ENCODE measurements around the gene TRIB2.

TRIB2 gene

DNA sequence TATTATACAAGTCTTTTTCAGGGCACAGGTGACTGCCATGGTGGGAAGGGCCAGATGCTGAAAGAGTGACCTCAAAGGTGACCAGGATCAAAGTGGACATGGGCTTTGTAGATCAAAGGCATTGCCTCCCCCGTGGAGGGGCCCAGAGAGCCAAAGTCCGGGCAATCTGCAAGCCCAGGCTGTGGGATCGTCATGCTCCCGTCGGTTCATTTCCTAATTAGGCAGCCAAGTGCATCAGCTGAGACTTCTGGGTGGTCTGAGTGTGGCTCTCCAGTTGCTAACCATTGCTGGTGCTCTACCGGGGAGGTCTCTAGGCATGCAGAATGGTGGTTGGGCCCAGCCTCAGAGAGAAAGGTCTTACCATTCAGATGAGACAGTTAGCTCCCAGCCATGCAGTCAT lies 61.6 kb downstream of the TRIB2 start:
- DNase-seq (ENCODE audit: low read depth in 2 of 2): no peak

DNA sequence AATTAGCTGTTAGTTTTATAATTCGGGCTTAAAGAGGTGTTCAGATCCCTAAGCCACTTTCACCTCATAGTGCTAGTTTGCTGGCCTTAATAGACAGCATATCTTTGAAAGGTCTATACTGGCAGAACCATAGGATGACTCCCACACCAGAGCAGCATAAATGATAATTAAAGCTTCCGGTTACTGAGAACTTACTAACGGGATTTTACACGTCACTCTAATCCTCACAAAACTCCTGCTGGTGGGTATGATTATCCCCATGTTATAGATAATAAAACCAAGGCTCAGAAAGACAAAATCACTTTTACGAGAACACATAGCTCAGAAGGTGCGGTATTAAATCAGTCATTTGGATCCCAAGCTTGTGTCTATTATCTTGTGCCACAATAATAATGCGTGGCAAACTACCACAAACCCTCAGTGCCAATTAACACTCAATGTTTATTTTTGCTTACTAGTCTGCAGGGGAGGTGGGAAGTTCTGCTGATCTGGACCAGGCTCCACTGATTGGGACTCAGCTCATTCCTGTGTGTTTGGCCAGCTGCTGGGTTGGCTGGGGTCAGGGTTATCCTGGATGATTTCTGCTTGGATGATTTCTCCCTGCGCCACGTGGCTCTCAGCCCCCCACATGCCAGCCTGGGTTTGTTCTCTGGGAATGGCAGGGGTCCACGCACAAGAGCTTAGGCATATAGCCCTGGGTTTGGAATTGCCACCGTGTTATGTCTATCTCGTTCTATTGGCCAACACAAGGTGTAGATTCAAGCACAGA lies 62.3 kb downstream of the TRIB2 start:
- DNase-seq (ENCODE audit: low read depth in 2 of 2): no peak

DNA sequence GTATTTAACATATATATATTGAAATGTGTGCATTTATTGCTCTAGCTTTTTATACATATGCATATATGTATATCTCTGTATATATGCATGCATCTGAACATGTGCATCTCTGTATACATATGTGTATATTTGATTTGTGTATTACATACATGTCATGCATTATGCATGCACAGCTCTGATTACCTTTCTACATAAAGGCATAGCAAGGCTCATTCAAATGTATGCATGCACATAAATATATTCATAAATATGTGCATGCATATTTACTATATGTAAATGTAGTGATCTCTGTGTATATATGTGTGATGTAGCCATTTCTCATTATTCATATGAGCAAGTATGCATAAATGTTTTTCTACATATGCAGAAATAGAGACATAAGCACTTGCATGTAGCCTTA lies 64.6 kb downstream of the TRIB2 start:
- no peak for DNase-seq (ENCODE audit: low read depth in 2 of 2)

DNA sequence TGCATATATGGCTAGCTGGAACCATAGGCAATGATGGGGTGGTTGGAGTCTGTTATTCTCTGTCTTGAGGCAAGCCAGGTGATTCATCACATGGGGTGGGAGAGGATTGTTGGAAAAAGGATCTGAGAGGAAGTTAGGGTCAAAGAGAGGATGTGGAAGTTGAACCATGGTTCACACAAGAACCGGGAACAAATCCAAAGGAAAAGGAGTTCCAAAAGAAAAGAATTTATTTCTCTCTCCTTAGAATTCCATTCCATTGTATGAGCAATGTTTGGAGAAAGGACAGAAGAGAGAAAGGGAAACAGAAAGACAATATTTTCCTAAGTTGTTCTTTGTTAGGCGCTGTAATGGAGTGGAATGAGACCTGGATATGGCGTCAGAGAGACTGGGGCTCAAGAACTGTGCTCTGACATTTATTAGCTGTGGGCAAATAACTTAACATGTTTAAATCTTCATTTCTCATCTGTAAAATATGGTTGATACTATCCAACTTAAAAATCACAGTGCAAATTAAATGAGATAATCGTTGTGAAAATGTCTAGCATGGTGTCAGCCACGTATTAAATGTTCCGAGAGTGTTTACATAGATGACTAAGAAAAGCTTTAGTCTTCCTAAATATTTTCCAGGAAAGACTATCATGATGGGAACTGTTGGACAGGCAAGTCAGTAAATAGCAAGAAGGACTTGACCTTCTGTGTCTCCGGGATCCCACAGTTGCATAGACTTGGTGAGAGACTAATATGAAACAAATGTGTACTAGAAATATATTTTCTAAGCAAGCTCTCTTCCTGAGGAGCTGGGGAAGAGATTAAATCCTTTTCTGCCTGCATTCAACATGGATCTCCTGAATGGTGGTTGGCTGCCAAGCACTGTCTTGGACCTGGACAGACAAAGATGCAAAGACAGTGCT lies 71.4 kb downstream of the TRIB2 start:
- DNase-seq (ENCODE audit: low read depth in 2 of 2): no peak

DNA sequence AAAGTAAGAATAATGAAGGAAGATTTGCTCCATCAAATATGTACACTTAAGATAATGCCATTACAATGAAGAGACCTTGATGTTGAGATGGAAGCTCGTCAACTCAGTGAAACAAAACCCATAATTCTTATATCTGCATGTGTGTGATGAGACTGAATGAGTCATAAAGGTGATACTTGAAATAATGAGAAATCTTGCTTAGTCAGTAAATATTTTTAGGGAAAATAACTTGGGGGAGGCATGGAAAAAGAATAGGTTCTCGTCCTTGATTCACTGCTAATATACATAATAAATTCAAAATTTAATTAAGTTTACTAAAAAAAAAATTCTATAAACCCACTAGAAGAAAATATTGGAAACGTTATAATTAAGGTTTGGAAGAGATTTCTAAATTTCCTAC lies 75.2 kb downstream of the TRIB2 start:
- no peak for DNase-seq (ENCODE audit: low read depth in 2 of 2)
